Kidney (tissue), 14 donors: ENCODE results near the gene RGS14. TPM values are rescaled to one million over a fixed set of nuclear protein-coding genes. Genes with fewer than 3 reads are reported as not detected.
A peak's percentile ranks its signal among the peaks of the same experiment; 100 is the strongest.
"Not testable (repeated sequence)": the region's sequence is repeated elsewhere in the genome, so short reads cannot be mapped to it uniquely, and the experiment has no call there.

ENCODE experiments used
- DNase-seq, 5 donors: peaks; one replicate each; pipeline ENCODE4 v3.0.0-alpha.2; 2013 to 2020
- FAIRE-seq: peaks from 2 replicates; lab custom pipeline; 2012; peaks lifted over from hg19 to GRCh38; lab: Jason Lieb, UNC
- H3K27ac ChIP-seq, 2 donors: one replicate each; pipeline ENCODE4 v1.7.0; 2013; ENCODE audit warnings: low read depth in 2 of 2, low read length in 2 of 2, inconsistent platforms in 1 of 2
- H3K27me3 ChIP-seq: one replicate; pipeline ENCODE4 v1.7.1; 2013; ENCODE audit warnings: low read length, inconsistent platforms; ENCODE audit not compliant: control insufficient read depth, insufficient read depth
- H3K36me3 ChIP-seq, 3 donors: one replicate each; pipeline versions ENCODE4 v1.7.0 to v1.7.1; 2013; ENCODE audit warnings: low read length in 3 of 3, control low read depth in 1 of 3, inconsistent platforms in 1 of 3; ENCODE audit not compliant: insufficient read depth in 3 of 3, control insufficient read depth in 2 of 3
- H3K4me1 ChIP-seq, 3 donors: one replicate each; pipeline versions ENCODE4 v1.7.0 to v1.7.1; 2013; ENCODE audit warnings: low read length in 3 of 3, inconsistent platforms in 1 of 3, low read depth in 1 of 3; ENCODE audit not compliant: control insufficient read depth in 2 of 3, insufficient read depth in 2 of 3
- H3K4me3 ChIP-seq, 3 donors: one replicate each; pipeline versions ENCODE4 v1.7.0 to v1.8.1; 2013; ENCODE audit warnings: low read length in 3 of 3, control low read depth in 1 of 3, inconsistent platforms in 1 of 3
- H3K9ac ChIP-seq, 3 donors: one replicate each; pipeline versions ENCODE4 v1.7.0 to v1.7.1; 2013; ENCODE audit warnings: low read length in 3 of 3, control low read depth in 1 of 3, inconsistent platforms in 1 of 3
- H3K9me3 ChIP-seq, 3 donors: one replicate each; pipeline versions ENCODE4 v1.7.0 to v1.7.1; 2013; ENCODE audit warnings: low read length in 3 of 3, control low read depth in 1 of 3, inconsistent platforms in 1 of 3; ENCODE audit not compliant: control insufficient read depth in 2 of 3, insufficient read depth in 1 of 3
- CTCF ChIP-seq: IDR thresholded peaks from 3 replicates; pipeline ENCODE4 v1.5.1; 2012; ENCODE audit warnings: mild to moderate bottlenecking, moderate library complexity, borderline replicate concordance; ENCODE audit not compliant: insufficient read depth; ENCODE audit errors: extremely low read depth
- intact Hi-C: fragments of 100-400 bp; cut with DNase I; formaldehyde crosslinking; loops from one replicate; pipeline ENCODE4 v1.11.1; 2022
- polyA plus RNA-seq: library from polyadenylated mRNA; stranded (reverse); fragments of 350-450 nt; fragmentation: Illumina TruSeq; extraction: RNeasy Lipid Tissue Mini Kit (QIAGEN cat#74804); gene quantifications from one replicate; pipeline ENCODE4 v1.2.3, GENCODE V29; 2014; ENCODE audit warnings: low read depth, low replicate concordance; ENCODE audit not compliant: insufficient read depth
- total RNA-seq: library from RNA; stranded (reverse); fragmentation: NEBNext Ultra II Directional; extraction: Animal tissue kit (Norgen Biotek cat#: 25700); gene quantifications from one replicate; pipeline ENCODE4 v1.2.1, GENCODE V29; 2021
- donor health status: control.
- donor health status: control.
- donor health status: control.
- donor health status: control.
- donor health status: control.
- donor health status: DM: yes; HTN: yes; CAD: no.
- donor health status: Normal renal cell carcinoma (clear cell type).

The RGS14 gene
- total and polyA plus RNA-seq, 2 donors from 2014 or later = 28.4 to 56.3 TPM

GRCh38 chr5:177412603-177413233 is 55.0 kb downstream of the RGS14 start:
- FAIRE-seq = no peak
- Histone ChIP-seq H3K4me1 (peaks cover 0 to 4% (median 0%) of the 10 kb centered on the region in 3 donors), H3K4me3 (no peak overlapping the region), H3K27ac (no peak overlapping the region), H3K9me3 (no peaks in the 10 kb centered on the region), H3K36me3 (no peaks in the 10 kb centered on the region), H3K27me3 (no peaks in the 10 kb centered on the region), H3K9ac (no peak overlapping the region)
- TF ChIP-seq CTCF = no peak
- intact Hi-C loops = no loop called here
- no peak for DNase-seq

- Histone ChIP-seq H3K9ac (no peak overlapping the region), H3K4me3 (no peak overlapping the region), H3K27me3 (no peaks in the 10 kb centered on the region), H3K4me1 (peaks cover 0 to 4% (median 0%) of the 10 kb centered on the region in 3 donors), H3K9me3 (no peaks in the 10 kb centered on the region), H3K36me3 (no peaks in the 10 kb centered on the region), H3K27ac (no peak overlapping the region)
- intact Hi-C loops = no loop called here
- FAIRE-seq (no peak), DNase-seq (no peak)
- no peak for TF ChIP-seq CTCF
These were observed 56.8 kb downstream of the RGS14 start for GRCh38 chr5:177414481-177414880.

GRCh38 chr5:177417081-177417480 is 59.4 kb downstream of the RGS14 start:
- H3K9ac ChIP-seq, intact Hi-C loops, H3K4me3 ChIP-seq, DNase-seq, H3K9me3 ChIP-seq, H3K36me3 ChIP-seq, H3K4me1 ChIP-seq, H3K27me3 ChIP-seq, H3K27ac ChIP-seq, FAIRE-seq: not testable (repeated sequence)

GRCh38 chr5:177419046-177419445 is 61.3 kb downstream of the RGS14 start:
- no peaks in the 10 kb centered on the region for H3K27me3 ChIP-seq
- FAIRE-seq (no peak), DNase-seq (peak in 1 of 5 donors; percentile 29)
- H3K36me3 ChIP-seq = no peaks in the 10 kb centered on the region
- no peak overlapping the region for H3K27ac ChIP-seq
- H3K4me1 ChIP-seq = peaks cover 0 to 4% (median 0%) of the 10 kb centered on the region in 3 donors
- no peaks in the 10 kb centered on the region for H3K9me3 ChIP-seq
- no peak overlapping the region for H3K4me3 ChIP-seq
- intact Hi-C loops = no loop called here
- H3K9ac ChIP-seq = no peak overlapping the region
- no peak for TF ChIP-seq CTCF

GRCh38 chr5:177420472-177420871 is 62.7 kb downstream of the RGS14 start:
- H3K27ac ChIP-seq, FAIRE-seq, H3K4me1 ChIP-seq, H3K27me3 ChIP-seq, H3K9ac ChIP-seq, H3K9me3 ChIP-seq, DNase-seq, intact Hi-C loops, H3K4me3 ChIP-seq, H3K36me3 ChIP-seq: not testable (repeated sequence)
